ENCODE results near the gene GABARAPL2. TPM values are rescaled to one million over a fixed set of nuclear protein-coding genes. Genes with fewer than 3 reads are reported as not detected.

Gene GABARAPL2
- polyA plus RNA-seq, 2 of the 4 experiments (the other 2 are of a cell fraction): 80.6 to 107 TPM

DNA sequence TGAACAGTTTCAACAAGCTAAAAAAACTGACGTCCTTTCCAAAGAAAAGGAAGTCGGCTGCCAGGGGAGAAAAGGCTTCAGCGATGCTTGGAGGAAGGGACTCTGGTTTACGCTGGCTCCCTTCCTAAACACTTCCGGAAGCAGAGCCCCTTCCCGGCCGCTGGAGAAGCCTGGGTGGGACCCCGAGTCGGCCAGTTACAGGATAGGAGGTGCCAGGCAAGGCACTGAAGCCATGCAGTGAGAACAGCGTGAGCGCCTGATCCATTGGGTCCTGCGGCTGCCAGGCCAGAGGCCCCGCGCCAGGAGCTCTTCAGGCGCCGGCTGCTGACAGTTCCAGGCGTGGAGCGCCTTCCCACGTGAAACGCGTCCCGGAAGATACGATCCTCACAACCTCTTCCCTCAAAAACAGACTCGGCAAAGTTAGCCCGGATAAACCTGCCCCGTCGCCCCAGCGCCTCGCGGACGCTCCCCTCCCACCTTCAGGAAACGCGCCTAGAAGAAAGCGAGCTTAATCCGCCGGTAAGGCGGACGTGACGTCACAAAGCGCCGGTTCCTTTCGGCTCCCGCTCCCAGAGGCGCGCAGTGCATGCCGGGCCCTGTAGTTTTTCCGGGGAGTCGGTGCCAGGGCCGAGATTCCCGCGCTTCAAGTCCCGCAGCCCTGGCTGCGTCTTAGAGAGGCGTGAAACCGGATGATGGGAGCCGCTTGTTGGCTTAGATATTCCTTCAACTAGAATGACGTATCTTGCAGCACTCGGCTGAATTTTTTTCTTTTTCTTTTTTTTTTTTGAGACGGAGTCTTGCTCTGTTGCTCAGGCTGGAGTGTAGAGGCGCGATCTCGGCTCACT, 56.8 kb downstream of the GABARAPL2 start, which contains the start of gene ADAT1 (continued):
- TF ChIP-seq JUN (IDR thresholded peaks at IDR 0.05): peak; percentile 58 to 92; a peak in 4 of 5 replicates
- no peak for TF ChIP-seq ZNF302 (CRISPR knock-in tag; IDR thresholded peaks at IDR 0.05)
- peak; percentile 51; the same call in 1 of the 2 replicates for TF ChIP-seq MYC (IDR thresholded peaks at IDR 0.05; ENCODE audit: borderline replicate concordance, low read length)

DNA sequence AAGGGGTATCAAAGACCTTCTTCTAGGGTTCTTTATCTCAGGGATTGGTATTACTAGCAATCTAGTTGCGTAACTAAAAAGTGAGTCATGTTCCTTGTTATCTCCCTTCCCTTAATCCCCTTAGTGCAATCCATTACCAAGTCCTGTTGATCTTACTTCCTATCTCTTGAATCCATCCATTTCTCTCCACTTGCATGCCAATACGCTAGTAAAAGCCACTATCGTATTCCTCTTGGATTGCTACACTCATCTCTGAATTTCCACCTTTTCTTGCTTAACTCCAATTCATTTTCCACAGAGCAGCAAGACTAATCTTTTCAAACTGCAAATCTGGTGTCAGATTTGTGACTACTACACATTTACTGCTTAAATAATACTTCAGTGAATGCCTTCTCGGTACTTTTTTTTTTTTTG, 58.7 kb downstream of the GABARAPL2 start:
- FAIRE-seq (no peak), DNase-seq (ENCODE audit: low read depth in 1 of 2, low spot score in 1 of 2) (peak; percentile 13 to 37), ATAC-seq (no peak)
- no peak overlapping the region for H3K4me3 ChIP-seq
- no peak overlapping the region for H3K4me2 ChIP-seq
- 81% methylated on average over 4 of the region's 4 CpGs for WGBS (ENCODE audit: missing lambda C conversion rate)
- H3K4me1 ChIP-seq: peaks cover 19% of the 10 kb centered on the region
- no peak overlapping the region for H3K27ac ChIP-seq
- H3K9me3 ChIP-seq: no peaks in the 10 kb centered on the region
- POLR2A ChIA-PET: no interaction called here
- TF ChIP-seq CEBPB (IDR thresholded peaks at IDR 0.05) (peak; percentile 71 to 89), HDAC2 (IDR thresholded peaks at IDR 0.05) (no peak), FOSL2 (IDR thresholded peaks at IDR 0.05) (0 out of 2 replicates have a peak, but pooled peaks have one; percentile 36), FOSL2 (CRISPR knock-in tag; IDR thresholded peaks at IDR 0.05) (peak; percentile 68)
- CTCF ChIA-PET: no interaction called here

DNA sequence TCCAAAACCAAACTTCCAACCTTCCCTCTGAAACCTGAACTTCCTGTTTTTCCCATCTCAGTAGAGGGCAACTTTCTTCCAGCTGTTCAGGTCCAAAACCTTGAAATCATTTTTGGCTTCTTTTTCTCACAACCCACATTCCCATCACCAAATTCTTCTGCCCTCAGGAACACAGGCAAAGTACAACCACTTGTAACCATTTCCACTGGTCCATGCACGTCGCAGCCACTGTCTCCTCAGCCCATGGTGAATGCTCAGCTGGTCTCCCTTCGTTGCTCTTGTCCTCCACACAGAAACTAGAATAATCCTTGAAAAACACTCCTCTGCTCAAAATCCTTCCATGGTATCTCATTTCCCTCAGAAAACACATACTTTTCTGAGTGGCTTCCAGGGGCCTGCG, 60.6 kb downstream of the GABARAPL2 start:
- H3K9me3 ChIP-seq: no peaks in the 10 kb centered on the region
- CTCF ChIA-PET: no interaction called here
- H3K4me3 ChIP-seq: no peak overlapping the region
- H3K27ac ChIP-seq: no peak overlapping the region
- ATAC-seq (no peak), FAIRE-seq (no peak), DNase-seq (ENCODE audit: low read depth in 1 of 2, low spot score in 1 of 2) (no peak)
- 94% methylated on average over 4 of the region's 4 CpGs for WGBS (ENCODE audit: missing lambda C conversion rate)
- H3K4me2 ChIP-seq: no peak overlapping the region
- POLR2A ChIA-PET: interaction anchor here (1.3 kb wide), 1 partner anchor 21 kb away, joined by 3 read pairs; the partner anchor contains the start of genes KARS1 and TERF2IP
- no peak for TF ChIP-seq KDM5A (IDR thresholded peaks at IDR 0.05)
- TF ChIP-seq, protein P1, sequence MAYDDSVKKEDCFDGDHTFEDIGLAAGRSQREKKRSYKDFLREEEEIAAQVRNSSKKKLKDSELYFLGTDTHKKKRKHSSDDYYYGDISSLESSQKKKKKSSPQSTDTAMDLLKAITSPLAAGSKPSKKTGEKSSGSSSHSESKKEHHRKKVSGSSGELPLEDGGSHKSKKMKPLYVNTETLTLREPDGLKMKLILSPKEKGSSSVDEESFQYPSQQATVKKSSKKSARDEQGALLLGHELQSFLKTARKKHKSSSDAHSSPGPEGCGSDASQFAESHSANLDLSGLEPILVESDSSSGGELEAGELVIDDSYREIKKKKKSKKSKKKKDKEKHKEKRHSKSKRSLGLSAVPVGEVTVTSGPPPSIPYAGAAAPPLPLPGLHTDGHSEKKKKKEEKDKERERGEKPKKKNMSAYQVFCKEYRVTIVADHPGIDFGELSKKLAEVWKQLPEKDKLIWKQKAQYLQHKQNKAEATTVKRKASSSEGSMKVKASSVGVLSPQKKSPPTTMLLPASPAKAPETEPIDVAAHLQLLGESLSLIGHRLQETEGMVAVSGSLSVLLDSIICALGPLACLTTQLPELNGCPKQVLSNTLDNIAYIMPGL (CRISPR knock-in tag; IDR thresholded peaks at IDR 0.05; ENCODE audit: borderline replicate concordance): no peak
- TF ChIP-seq MYC (IDR thresholded peaks at IDR 0.05; ENCODE audit: borderline replicate concordance, low read length): no peak
- TF ChIP-seq BHLHE40 (IDR thresholded peaks at IDR 0.05; ENCODE audit: low read depth, low read length): no peak
- no peak for TF ChIP-seq NPAS2 (CRISPR knock-in tag; IDR thresholded peaks at IDR 0.05; ENCODE audit: borderline replicate concordance)
- TF ChIP-seq, protein P2, sequence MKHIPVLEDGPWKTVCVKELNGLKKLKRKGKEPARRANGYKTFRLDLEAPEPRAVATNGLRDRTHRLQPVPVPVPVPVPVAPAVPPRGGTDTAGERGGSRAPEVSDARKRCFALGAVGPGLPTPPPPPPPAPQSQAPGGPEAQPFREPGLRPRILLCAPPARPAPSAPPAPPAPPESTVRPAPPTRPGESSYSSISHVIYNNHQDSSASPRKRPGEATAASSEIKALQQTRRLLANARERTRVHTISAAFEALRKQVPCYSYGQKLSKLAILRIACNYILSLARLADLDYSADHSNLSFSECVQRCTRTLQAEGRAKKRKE (CRISPR knock-in tag; IDR thresholded peaks at IDR 0.05; ENCODE audit: low read depth): no peak
- no peak for TF ChIP-seq FOSB (CRISPR knock-in tag; IDR thresholded peaks at IDR 0.05)
- TF ChIP-seq NR3C1 (IDR thresholded peaks at IDR 0.05): no peak
- TF ChIP-seq HOXB5 (CRISPR knock-in tag; IDR thresholded peaks at IDR 0.05): no peak
- TF ChIP-seq, protein P3, sequence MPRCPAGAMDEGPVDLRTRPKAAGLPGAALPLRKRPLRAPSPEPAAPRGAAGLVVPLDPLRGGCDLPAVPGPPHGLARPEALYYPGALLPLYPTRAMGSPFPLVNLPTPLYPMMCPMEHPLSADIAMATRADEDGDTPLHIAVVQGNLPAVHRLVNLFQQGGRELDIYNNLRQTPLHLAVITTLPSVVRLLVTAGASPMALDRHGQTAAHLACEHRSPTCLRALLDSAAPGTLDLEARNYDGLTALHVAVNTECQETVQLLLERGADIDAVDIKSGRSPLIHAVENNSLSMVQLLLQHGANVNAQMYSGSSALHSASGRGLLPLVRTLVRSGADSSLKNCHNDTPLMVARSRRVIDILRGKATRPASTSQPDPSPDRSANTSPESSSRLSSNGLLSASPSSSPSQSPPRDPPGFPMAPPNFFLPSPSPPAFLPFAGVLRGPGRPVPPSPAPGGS (IDR thresholded peaks at IDR 0.05): no peak
- H3K4me1 ChIP-seq: peaks cover 10% of the 10 kb centered on the region

Other genes with a start within 250 kb of the GABARAPL2 start
- gene CFDP1, start 132.9 kb upstream of the GABARAPL2 start, polyA plus RNA-seq (2011; rRNA removed): 47.2 and 70.2 TPM in 2 replicates
- 50.9 to 72.8 TPM (median 71.6 TPM) in 3 replicates for gene CFDP1, start 132.9 kb upstream of the GABARAPL2 start, polyA plus RNA-seq (2017; fragmentation: RNase III; extraction: RNeasy Plus Mini Kit Qiagen cat#74134 plus additional on column Dnase treatment)
- 21.2 and 21.7 TPM in 2 replicates for gene TMEM170A, start 101.7 kb upstream of the GABARAPL2 start, polyA plus RNA-seq (2011; rRNA removed)
- 13.9 to 14.4 TPM (median 14.2 TPM) in 3 replicates for gene TMEM170A, start 101.7 kb upstream of the GABARAPL2 start, polyA plus RNA-seq (2017; fragmentation: RNase III; extraction: RNeasy Plus Mini Kit Qiagen cat#74134 plus additional on column Dnase treatment)
- 0.37 and 0.57 TPM in 2 replicates for gene CHST6, start 70.9 kb upstream of the GABARAPL2 start, polyA plus RNA-seq (2011; rRNA removed)
- gene CHST6, start 70.9 kb upstream of the GABARAPL2 start, polyA plus RNA-seq (2017; fragmentation: RNase III; extraction: RNeasy Plus Mini Kit Qiagen cat#74134 plus additional on column Dnase treatment): 0.38 to 0.74 TPM (median 0.65 TPM) in 3 replicates
- gene CHST5, start 30.3 kb upstream of the GABARAPL2 start, polyA plus RNA-seq (2011; rRNA removed): 0.05 TPM in 2 replicates
- gene CHST5, start 30.3 kb upstream of the GABARAPL2 start, polyA plus RNA-seq (2017; fragmentation: RNase III; extraction: RNeasy Plus Mini Kit Qiagen cat#74134 plus additional on column Dnase treatment): 0.08 TPM in 2 of 3 replicates, not detected in the other
- 11.4 and 17.7 TPM in 2 replicates for gene TMEM231, start 10.1 kb upstream of the GABARAPL2 start, polyA plus RNA-seq (2011; rRNA removed)
- gene TMEM231, start 10.1 kb upstream of the GABARAPL2 start, polyA plus RNA-seq (2017; fragmentation: RNase III; extraction: RNeasy Plus Mini Kit Qiagen cat#74134 plus additional on column Dnase treatment): 4.8 to 5.8 TPM (median 5.3 TPM) in 3 replicates
- 53.5 and 70.0 TPM in 2 replicates for gene ADAT1, start 56.9 kb downstream of the GABARAPL2 start, polyA plus RNA-seq (2011; rRNA removed)
- 41.8 to 47.7 TPM (median 45.4 TPM) in 3 replicates for gene ADAT1, start 56.9 kb downstream of the GABARAPL2 start, polyA plus RNA-seq (2017; fragmentation: RNase III; extraction: RNeasy Plus Mini Kit Qiagen cat#74134 plus additional on column Dnase treatment)
- 211 and 218 TPM in 2 replicates for gene KARS1, start 81.3 kb downstream of the GABARAPL2 start, polyA plus RNA-seq (2011; rRNA removed)
- gene KARS1, start 81.3 kb downstream of the GABARAPL2 start, polyA plus RNA-seq (2017; fragmentation: RNase III; extraction: RNeasy Plus Mini Kit Qiagen cat#74134 plus additional on column Dnase treatment): 145 to 163 TPM (median 146 TPM) in 3 replicates
- gene TERF2IP, start 81.4 kb downstream of the GABARAPL2 start, polyA plus RNA-seq (2011; rRNA removed): 24.8 and 37.9 TPM in 2 replicates
- 24.8 to 26.7 TPM (median 25.1 TPM) in 3 replicates for gene TERF2IP, start 81.4 kb downstream of the GABARAPL2 start, polyA plus RNA-seq (2017; fragmentation: RNase III; extraction: RNeasy Plus Mini Kit Qiagen cat#74134 plus additional on column Dnase treatment)
- not detected in 2 replicates for gene CPHXL2, start 110.6 kb downstream of the GABARAPL2 start, polyA plus RNA-seq (2011; rRNA removed)
- not detected in 3 replicates for gene CPHXL2, start 110.6 kb downstream of the GABARAPL2 start, polyA plus RNA-seq (2017; fragmentation: RNase III; extraction: RNeasy Plus Mini Kit Qiagen cat#74134 plus additional on column Dnase treatment)
- gene DUXB, start 135.1 kb downstream of the GABARAPL2 start, polyA plus RNA-seq (2011; rRNA removed): not detected in 2 replicates
- gene DUXB, start 135.1 kb downstream of the GABARAPL2 start, polyA plus RNA-seq (2017; fragmentation: RNase III; extraction: RNeasy Plus Mini Kit Qiagen cat#74134 plus additional on column Dnase treatment): not detected in 3 replicates
- gene CPHXL, start 160.1 kb downstream of the GABARAPL2 start, polyA plus RNA-seq (2011; rRNA removed): not detected in 2 replicates
- gene CPHXL, start 160.1 kb downstream of the GABARAPL2 start, polyA plus RNA-seq (2017; fragmentation: RNase III; extraction: RNeasy Plus Mini Kit Qiagen cat#74134 plus additional on column Dnase treatment): not detected in 3 replicates